SH-SY5Y (cell line): ENCODE data around the gene PTPRT.

Experiments
- GATA2 ChIP-seq: IDR thresholded peaks from 2 replicates; pipeline ENCODE4 v1.6.1; 2011; ENCODE audit warnings: mild to moderate bottlenecking, low read depth, low read length
- GATA3 ChIP-seq: IDR thresholded peaks from 2 replicates; pipeline ENCODE4 v1.6.1; 2011; ENCODE audit warnings: low read depth, mild to moderate bottlenecking, low read length, moderate library complexity

- TF ChIP-seq GATA2 (no peak), GATA3 (no peak)
These were observed 165.9 kb downstream of the PTPRT start for GRCh38 chr20:43023836-43024235.
